GM23338 (cell line): ENCODE results near the gene EPHA6. TPM values are rescaled to one million over a fixed set of nuclear protein-coding genes. Genes with fewer than 3 reads are reported as not detected.

ENCODE experiments used
- ATAC-seq: fragments of 200-7000 bp; cut with Tn5 transposase; 3 replicates; pipeline ENCODE4 v1.9.1; 2020
- DNase-seq: peaks from one replicate; pipeline ENCODE4 v3.0.0-alpha.2; 2015; ENCODE audit warnings: low spot score
- H2AFZ ChIP-seq: fragments of 200-600 bp; sonication (generic); 2 replicates; pipeline ENCODE4 v1.8.0; 2016; ENCODE audit warnings: antibody characterized with exemption, mild to moderate bottlenecking, moderate library complexity
- H3F3A ChIP-seq: fragments of 200-600 bp; sonication (generic); replicated peaks from 2 replicates; pipeline ENCODE4 v1.8.0; 2017; ENCODE audit warnings: antibody characterized with exemption, mixed run types, low read depth
- H3K27ac ChIP-seq: fragments of 200-600 bp; sonication (generic); 2 replicates; pipeline ENCODE4 v1.6.1; 2016; ENCODE audit warnings: low read depth
- H3K27me3 ChIP-seq: fragments of 200-600 bp; sonication (generic); 2 replicates; pipeline ENCODE4 v1.8.0; 2016; ENCODE audit warnings: mild to moderate bottlenecking, mixed run types, moderate library complexity; ENCODE audit not compliant: insufficient read depth
- H3K36me3 ChIP-seq: fragments of 200-600 bp; sonication (generic); 2 replicates; pipeline ENCODE4 v1.8.0; 2016; ENCODE audit warnings: mild to moderate bottlenecking; ENCODE audit not compliant: insufficient read depth
- H3K4me1 ChIP-seq: fragments of 200-600 bp; sonication (generic); 2 replicates; pipeline ENCODE4 v1.8.0; 2016; ENCODE audit warnings: mild to moderate bottlenecking, moderate library complexity; ENCODE audit not compliant: insufficient read depth
- H3K4me2 ChIP-seq: fragments of 200-600 bp; sonication (generic); 2 replicates; pipeline ENCODE4 v1.7.1; 2017; ENCODE audit warnings: mixed run types
- H3K4me3 ChIP-seq: fragments of 200-600 bp; sonication (generic); 2 replicates; pipeline ENCODE4 v1.6.1; 2016; ENCODE audit warnings: mixed run types
- H3K79me2 ChIP-seq: fragments of 200-600 bp; sonication (generic); replicated peaks from 2 replicates; pipeline ENCODE4 v1.8.0; 2017; ENCODE audit warnings: mild to moderate bottlenecking; ENCODE audit not compliant: insufficient read depth
- H3K9me2 ChIP-seq: fragments of 200-600 bp; sonication (generic); 2 replicates; pipeline ENCODE4 v1.8.0; 2017; ENCODE audit not compliant: insufficient read depth
- H4K20me1 ChIP-seq: fragments of 200-600 bp; sonication (generic); replicated peaks from 2 replicates; pipeline ENCODE4 v1.8.0; 2017; ENCODE audit warnings: mild to moderate bottlenecking; ENCODE audit not compliant: insufficient read depth
- H3K27ac Mint-ChIP-seq: 2 replicates; pipeline ENCODE4 v1.8.0; 2020; ENCODE audit warnings: inconsistent platforms, mild to moderate bottlenecking, moderate library complexity, mixed read lengths
- H3K27me3 Mint-ChIP-seq: 3 replicates; pipeline ENCODE4 v1.8.0; 2022; ENCODE audit warnings: low read depth, mild to moderate bottlenecking, moderate library complexity, mixed read lengths, inconsistent platforms; ENCODE audit not compliant: insufficient read depth, poor library complexity
- H3K36me3 Mint-ChIP-seq: 3 replicates; pipeline ENCODE4 v1.8.0; 2021; ENCODE audit warnings: low read depth, mild to moderate bottlenecking, inconsistent platforms, moderate library complexity, mixed read lengths
- H3K4me1 Mint-ChIP-seq: 3 replicates; pipeline ENCODE4 v1.8.0; 2020; ENCODE audit warnings: mild to moderate bottlenecking, inconsistent platforms, mixed read lengths
- H3K4me3 Mint-ChIP-seq: 3 replicates; pipeline ENCODE4 v1.8.0; 2021; ENCODE audit warnings: moderate library complexity, mild to moderate bottlenecking, inconsistent platforms, mixed read lengths
- H3K9me3 Mint-ChIP-seq: 3 replicates; pipeline ENCODE4 v1.8.0; 2020; ENCODE audit warnings: moderate library complexity, mild to moderate bottlenecking, inconsistent platforms, mixed read lengths
- CTCF ChIP-seq, 2 experiments: fragments of 200-600 bp in 1 of 2; sonication (generic) in 1 of 2; conservative IDR thresholded peaks; 2 replicates each; pipeline versions ENCODE4 v1.5.1 to v1.6.1; 2016 to 2017; ENCODE audit warnings: antibody characterized with exemption in 2 of 2, low read depth in 2 of 2, mild to moderate bottlenecking in 2 of 2, moderate library complexity in 1 of 2
- ETS1 ChIP-seq: IDR thresholded peaks from 2 replicates; pipeline ENCODE4 v1.6.1; 2016; ENCODE audit warnings: antibody characterized with exemption
- EZH2phosphoT487 ChIP-seq: fragments of 200-600 bp; sonication (generic); IDR thresholded peaks from one replicate; pipeline ENCODE4 v1.8.1; 2018; ENCODE audit warnings: antibody characterized with exemption; ENCODE audit not compliant: unreplicated experiment
- POLR2AphosphoS5 ChIP-seq: IDR thresholded peaks from 2 replicates; pipeline ENCODE4 v1.6.1; 2016; ENCODE audit warnings: antibody characterized with exemption, low read depth
- ZNF114 ChIP-seq: fragments of 250-450 bp; sonication (Bioruptor Pico); IDR thresholded peaks from 2 replicates; pipeline ENCODE4 v1.5.0; 2020; ENCODE audit warnings: mild to moderate bottlenecking, moderate library complexity
- ZNF331 ChIP-seq: fragments of 250-450 bp; sonication (Bioruptor Pico); IDR thresholded peaks from 2 replicates; pipeline ENCODE4 v1.5.0; 2020; ENCODE audit warnings: low read depth, mild to moderate bottlenecking, moderate library complexity
- ZNF462 ChIP-seq: fragments of 250-450 bp; sonication (Bioruptor Pico); IDR thresholded peaks from 2 replicates; pipeline ENCODE4 v1.5.0; 2020; ENCODE audit warnings: mild to moderate bottlenecking, moderate library complexity
- polyA plus RNA-seq: library from polyadenylated mRNA; unstranded; fragments of >200 nt; fragmentation: Nextera tagmentation; extraction: Ambion mirVana; gene quantifications from 2 replicates; pipeline ENCODE4 v1.2.1, GENCODE V29; 2016
- total RNA-seq: library from RNA; depleted of rRNA; stranded (reverse); fragments of >200 nt; shearing (Covaris generic); gene quantifications from 2 replicates; pipeline ENCODE4 v1.2.3, GENCODE V29; 2014

Gene EPHA6
- total and polyA plus RNA-seq, 2 experiments from 2014 or later, result 0.37 to 2.6 TPM

DNA sequence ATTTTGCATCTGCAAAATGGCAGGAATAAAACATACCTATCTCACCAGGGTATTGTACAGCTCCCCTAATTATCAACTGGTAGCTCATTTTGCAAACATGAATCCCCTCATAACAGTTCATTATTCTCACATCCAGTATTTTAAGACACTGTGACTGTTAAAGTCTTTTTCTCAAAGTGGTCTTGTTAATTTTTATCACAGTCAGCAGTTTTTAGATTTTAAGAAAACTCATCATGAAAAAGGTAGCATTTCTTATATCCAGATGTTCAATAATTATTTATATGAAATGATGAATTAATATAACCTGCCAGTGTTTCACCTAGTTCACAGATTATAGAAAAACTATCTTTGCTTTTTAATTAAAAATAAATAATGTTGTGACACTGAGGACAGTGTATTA, 595.2 kb downstream of the EPHA6 start (continued):
- TF ChIP-seq ZNF462 (CRISPR knock-in tag) (no peak), ZNF331 (CRISPR knock-in tag) (no peak), ETS1 (no peak)

DNA sequence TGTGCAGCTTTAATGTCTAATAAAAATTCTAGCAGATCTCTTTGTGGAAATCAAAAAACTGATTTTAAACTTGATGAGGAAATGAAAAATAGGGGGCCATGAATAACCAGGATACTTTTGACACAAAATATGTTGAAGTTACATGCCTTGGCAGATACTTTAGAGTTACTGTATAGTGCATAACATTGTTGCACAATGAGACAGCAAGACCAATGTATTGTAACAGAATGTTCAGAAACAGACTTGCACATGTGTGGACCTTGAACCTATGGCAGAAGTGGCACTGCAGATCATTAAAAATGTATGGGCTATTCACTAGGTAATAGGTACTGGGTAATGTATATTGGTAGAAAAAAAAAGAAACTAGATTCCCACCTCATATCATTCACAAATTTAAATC, 607.2 kb downstream of the EPHA6 start:
- H3K4me2 ChIP-seq, result no peak overlapping the region
- no peaks in the 10 kb centered on the region; the same call in 1 of the 2 replicates for H3K9me2 ChIP-seq
- H3K4me1 ChIP-seq, result no peaks in the 10 kb centered on the region
- Mint-ChIP-seq H3K27me3 (peaks cover 8% of the 10 kb centered on the region), H3K27ac (no peak overlapping the region), H3K9me3 (peaks cover 31% of the 10 kb centered on the region), H3K4me1 (no peaks in the 10 kb centered on the region), H3K36me3 (peaks cover 37% of the 10 kb centered on the region), H3K4me3 (no peak overlapping the region)
- no peak overlapping the region for H2AFZ ChIP-seq
- H3F3A ChIP-seq, result no peaks in the 10 kb centered on the region
- no peak overlapping the region for H3K27ac ChIP-seq
- ATAC-seq (no peak), DNase-seq (no peak)
- H3K27me3 ChIP-seq, result no peaks in the 10 kb centered on the region
- H3K4me3 ChIP-seq, result no peak overlapping the region
- H4K20me1 ChIP-seq, result no peaks in the 10 kb centered on the region
- H3K79me2 ChIP-seq, result no peaks in the 10 kb centered on the region
- H3K36me3 ChIP-seq, result no peaks in the 10 kb centered on the region
- TF ChIP-seq CTCF (conservative IDR thresholded peaks at IDR 0.05; ENCODE audit: low read depth in 2 of 2), result no peak
- no peak for TF ChIP-seq EZH2phosphoT487
- TF ChIP-seq POLR2AphosphoS5, result no peak
- TF ChIP-seq ZNF114 (CRISPR knock-in tag), result no peak
- no peak for TF ChIP-seq ZNF462 (CRISPR knock-in tag)
